SK-N-DZ (cell line): Measurements from ENCODE around the gene CIDEB.

ENCODE experiments used
- DNase-seq: peaks from one replicate; pipeline ENCODE4 v3.0.0-alpha.2; 2015; ENCODE audit warnings: low spot score
- small RNA-seq, 2 experiments: library from RNA; depleted of rRNA; stranded (forward); fragments of <200 nt; gene quantifications; one replicate each; pipeline ENCODE3, GENCODE V24; 2014

CIDEB gene

DNA sequence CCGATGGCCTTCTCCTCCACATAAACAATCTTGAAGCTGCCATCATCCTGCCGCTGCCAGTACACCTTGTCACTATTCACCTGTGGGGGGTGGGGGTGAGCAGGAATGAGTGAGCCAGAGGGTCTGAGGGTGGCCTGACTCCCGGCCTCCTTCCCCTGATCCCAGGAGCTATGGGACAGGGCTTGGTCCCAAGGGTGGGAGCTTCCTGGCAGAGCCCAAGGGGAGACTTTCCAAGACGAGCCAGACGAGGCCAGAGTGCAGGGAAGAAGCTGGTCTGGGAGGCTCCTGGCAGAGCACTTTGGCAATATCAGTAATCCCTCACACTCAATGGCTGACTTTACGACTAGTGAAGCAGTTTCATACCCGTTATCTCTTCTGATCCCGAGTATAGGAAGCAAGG, 52.3 kb downstream of the CIDEB start:
- no peak for DNase-seq

Small RNA genes within 50 kb of the gene (small RNA-seq; reads per million reads assigned to genes)
- gene RF00026, result 0 reads per million in 2 experiments
